Activated naive CD4-positive, alpha-beta T cell treated with Interleukin-2 at 50 U/mL for 16 hours (primary cell): ENCODE data around the gene TMEM140.
"Not testable (repeated sequence)": the region's sequence is repeated elsewhere in the genome, so short reads cannot be mapped to it uniquely, and the experiment has no call there.

ENCODE experiments used
- DNase-seq: peaks from one replicate; pipeline ENCODE4 v3.0.0-alpha.2; 2020

Gene TMEM140

DNA sequence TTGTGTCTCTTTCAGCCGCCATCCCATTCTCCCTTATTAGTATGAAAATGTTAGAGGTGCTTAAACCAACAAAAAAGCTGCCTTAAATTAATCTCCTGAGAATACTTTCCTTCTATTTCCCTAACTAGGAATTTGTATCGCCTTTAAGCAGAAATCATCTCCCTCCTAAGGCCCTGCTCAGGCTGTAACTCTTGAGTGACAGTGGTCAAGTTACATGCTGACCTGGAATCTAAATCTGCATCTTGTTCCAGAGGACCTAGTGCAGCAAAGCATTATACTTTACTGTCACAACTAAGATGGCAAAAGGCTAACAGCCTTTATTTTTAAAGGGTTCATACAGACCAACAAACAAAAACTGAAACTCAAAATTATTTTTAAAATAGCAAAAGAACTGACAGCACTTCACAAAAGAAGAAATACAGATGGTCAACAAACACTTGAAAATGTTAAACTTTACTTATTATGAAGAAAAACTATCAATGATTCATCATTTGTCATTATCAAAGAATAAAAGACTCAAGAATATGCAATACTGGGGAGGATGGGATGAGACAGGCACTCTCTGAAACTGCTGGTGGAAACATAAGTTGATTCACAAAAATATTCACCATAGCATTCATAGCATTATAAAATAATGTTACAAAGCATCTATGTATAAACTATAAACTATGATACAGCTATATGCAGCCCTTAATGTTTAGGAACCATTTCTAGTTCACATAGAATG is 11.7 kb downstream of the TMEM140 start:
- no peak for DNase-seq

DNA sequence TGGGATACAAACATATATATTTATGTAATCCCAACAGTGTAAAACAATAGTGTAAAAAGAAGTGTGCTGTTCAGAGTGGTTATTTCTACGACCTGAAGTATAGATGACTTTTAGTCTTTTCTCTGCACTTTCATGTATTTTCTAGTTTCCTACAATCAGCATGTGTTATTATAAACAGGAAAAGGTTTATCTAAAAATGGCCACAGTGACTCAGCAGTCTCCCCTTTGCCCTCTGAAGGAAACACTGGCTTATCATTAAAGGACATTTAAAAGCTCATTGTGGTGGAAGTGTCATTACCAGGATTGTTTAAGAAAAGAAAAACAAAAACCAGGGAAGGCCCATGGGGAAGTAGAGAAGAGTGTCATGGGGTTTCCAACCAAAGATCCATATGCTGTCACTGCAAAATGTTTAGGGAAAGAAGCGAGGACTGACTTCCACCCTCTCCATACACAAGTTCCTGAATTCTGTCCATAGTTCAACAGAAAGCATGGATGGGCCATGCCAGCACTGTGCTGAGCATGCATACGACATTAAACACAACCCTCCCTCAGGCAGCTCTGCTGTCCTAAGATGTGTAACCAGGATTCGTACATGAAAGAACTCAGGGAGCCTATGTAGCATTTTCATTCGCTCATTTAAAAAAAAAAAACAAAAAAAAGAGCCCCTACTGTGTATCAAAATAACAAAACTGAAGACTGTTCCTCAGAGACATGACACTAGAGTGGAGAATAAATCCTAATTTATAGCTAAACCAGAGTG is 12.4 kb downstream of the TMEM140 start:
- no peak for DNase-seq

DNA sequence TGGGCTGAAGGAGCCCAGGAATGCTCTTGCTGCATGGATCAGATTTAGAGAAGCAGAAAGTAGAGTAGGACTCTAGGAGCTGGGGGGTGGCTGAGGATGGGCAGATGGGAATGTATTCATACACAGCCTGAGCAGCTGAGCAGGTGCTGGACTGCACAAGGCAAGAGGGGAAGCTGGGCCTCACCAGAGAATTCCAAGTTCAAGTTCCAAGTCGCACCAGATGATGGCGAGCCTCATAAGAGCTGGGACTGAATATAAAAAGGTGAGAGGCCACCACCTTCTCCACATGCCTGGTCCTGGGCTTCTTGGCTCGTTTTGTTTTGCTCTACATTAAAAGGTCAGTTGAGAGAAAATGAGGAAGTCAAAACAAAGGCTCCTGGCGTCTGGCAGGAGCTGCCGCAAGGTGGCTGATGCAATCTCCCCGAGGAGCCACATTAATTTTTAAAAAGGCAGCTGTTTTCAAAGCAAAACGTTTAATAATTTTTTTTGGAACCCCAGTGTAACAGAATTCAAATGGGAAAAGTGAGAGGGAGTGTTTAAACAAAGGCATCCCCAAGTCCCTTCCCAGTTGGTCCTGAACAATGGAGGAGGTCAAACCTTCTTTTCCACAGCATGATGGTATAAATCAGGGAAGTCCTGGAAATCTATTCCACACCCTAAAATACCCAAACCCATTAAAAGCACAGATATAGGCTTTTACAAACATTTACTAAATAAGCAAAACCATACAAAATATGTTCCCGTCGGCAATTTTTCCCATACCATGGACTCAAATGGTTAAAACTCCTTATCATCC is 13.2 kb downstream of the TMEM140 start:
- DNase-seq, result no peak

DNA sequence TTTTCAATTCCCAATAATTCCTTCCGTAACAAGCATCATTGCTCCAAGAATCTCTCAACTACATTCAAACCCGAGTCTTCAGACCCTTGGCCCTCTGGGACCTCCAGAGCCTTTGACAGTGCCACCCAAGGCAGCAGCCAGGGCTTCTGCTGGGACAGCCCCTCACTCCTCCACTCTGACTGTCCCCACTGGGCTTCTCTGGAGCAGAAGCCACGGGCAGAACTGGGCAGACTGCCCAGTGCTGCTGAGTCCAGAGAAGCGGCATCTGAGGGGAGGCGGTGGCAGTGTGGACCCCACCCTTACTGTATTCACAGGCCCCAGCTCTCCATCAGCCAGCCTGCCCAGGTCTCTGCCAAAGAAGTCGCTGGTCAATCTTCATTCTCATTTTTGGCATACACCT is 13.8 kb downstream of the TMEM140 start:
- DNase-seq, result no peak

DNA sequence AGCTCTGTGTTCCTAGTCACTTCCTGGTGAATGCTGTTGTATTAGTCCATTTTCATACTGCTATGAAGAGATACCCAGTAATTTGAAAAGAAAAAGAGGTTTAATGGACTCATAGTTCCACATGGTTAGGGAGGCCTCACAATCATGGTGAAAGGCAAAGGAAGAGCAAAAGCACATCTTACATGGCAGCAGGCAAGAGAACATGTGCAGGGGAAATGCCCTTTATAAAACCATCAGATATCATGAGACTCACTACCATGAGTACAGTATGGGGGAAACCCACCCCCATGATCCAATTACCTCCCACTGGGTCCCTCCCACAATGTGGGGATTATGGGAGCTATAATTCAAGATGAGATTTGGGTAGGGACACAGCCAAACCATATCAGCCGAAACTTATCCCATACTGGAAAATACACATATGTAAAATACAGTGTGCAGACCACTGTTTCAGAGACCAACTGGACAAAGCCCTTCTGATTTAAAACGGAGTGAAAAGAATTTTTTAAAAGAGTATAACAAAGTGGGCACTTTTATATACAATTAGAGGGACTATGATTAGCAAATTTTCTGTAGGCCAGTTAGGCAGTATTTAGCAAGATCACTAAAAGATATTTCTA is 14.6 kb downstream of the TMEM140 start:
- DNase-seq, result no peak

DNA sequence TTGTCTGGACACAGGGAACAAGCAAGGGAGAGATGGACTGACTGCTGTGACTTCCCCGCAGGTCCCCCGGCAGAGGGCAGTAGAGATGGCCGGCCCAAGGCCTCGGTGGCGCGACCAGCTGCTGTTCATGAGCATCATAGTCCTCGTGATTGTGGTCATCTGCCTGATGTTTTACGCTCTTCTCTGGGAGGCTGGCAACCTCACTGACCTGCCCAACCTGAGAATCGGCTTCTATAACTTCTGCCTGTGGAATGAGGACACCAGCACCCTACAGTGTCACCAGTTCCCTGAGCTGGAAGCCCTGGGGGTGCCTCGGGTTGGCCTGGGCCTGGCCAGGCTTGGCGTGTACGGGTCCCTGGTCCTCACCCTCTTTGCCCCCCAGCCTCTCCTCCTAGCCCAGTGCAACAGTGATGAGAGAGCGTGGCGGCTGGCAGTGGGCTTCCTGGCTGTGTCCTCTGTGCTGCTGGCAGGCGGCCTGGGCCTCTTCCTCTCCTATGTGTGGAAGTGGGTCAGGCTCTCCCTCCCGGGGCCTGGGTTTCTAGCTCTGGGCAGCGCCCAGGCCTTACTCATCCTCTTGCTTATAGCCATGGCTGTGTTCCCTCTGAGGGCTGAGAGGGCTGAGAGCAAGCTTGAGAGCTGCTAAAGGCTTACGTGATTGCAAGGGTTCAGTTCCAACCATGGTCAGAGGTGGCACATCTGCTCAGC is 16.6 kb downstream of the TMEM140 start:
- DNase-seq, result no peak

DNA sequence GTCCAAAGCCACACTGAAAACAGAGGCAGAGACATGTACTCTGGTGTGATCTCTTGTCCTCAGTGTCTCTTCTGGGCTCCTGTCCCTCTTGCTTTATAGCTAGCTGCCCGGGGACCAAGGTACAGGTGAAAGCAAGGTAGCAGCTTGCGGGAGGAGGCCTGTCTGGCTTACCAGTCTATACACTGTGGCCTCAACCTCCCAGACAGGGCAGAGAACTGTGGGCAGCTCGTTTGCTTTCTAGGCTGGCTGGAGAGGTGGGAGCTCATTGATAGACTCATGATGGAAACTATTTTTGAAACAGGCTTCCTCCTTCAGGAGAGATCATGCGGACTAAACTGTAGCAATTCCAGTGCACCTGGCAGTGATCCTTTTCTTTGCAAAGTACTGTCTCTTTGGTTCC is 18.0 kb downstream of the TMEM140 start:
- no peak for DNase-seq

DNA sequence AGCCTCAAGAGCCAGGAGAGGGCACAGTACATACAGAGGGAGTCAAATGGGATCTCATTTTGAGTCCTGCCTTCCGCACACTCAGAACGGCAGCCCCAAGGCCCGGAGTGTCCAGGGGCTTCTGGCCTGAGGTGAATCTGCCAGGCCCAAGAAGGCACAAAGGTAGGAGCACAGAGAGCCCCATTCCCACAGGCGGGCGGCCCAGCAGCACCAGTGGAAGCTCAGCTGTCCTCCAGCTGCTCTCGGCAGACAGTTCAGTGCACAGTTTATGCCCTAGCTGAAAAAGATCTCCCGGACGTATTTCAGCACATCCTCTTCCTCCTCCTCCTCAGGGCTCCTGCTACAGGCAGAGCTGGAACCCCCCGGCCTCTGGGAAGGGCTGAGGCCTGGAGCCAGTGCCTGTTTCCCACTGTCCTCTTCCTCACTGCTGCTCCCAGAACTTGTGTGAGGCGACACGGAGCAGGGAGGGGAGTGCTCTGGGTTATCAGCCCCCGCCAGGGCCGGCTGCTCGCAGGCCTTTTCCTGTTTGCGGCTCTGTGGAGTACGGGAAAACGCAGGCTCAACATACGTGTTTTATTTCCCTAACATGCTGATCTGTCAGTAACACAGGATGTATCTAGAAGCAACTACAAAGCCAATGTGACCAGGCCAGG is 18.6 kb downstream of the TMEM140 start:
- no peak for DNase-seq

DNA sequence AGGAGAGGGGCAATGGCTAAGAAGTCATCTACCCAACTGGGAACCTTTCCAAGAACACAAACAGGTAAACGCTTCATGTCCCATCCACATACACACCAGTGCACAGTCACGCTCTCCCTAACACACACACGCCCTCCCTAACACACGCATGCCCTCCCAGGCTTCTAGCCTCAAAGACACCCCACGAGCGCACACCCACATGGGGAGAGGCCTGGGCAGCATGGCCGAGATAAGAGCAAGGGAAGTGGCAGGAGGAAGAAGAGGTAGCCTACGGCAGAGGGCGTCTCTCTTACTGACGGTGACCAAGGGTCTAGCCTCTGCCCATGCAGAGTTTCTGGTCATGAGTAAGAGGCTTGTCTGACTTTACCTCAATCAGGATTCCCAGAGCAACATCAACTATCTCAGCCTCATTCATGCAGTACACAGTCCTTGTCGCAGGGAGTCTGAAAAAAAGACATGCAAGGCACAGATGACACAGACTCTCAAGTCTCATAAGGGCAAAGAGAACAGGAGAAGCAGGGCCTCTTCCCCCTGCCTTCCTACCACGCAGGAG is 19.6 kb downstream of the TMEM140 start:
- DNase-seq, result no peak

DNA sequence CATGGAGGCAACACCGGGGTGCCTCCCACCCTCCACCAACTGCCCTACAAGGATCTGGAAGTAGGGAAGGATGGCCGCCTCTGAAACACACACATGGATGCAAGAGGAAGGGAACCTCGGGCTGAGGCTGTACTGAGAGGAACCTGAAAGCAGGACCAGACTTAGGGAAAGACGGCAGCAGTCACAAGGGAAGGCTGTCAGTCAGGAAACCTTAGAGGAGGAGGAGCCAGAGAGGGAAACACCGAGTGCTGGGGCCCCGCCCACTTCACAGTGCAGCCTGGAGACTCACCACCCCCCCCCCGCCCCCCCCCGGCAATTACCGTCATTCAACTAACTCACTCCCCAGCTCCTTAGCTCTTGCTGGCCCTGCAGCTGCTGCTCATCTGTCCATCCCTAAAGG is 20.1 kb downstream of the TMEM140 start:
- DNase-seq, result peak; percentile 24

DNA sequence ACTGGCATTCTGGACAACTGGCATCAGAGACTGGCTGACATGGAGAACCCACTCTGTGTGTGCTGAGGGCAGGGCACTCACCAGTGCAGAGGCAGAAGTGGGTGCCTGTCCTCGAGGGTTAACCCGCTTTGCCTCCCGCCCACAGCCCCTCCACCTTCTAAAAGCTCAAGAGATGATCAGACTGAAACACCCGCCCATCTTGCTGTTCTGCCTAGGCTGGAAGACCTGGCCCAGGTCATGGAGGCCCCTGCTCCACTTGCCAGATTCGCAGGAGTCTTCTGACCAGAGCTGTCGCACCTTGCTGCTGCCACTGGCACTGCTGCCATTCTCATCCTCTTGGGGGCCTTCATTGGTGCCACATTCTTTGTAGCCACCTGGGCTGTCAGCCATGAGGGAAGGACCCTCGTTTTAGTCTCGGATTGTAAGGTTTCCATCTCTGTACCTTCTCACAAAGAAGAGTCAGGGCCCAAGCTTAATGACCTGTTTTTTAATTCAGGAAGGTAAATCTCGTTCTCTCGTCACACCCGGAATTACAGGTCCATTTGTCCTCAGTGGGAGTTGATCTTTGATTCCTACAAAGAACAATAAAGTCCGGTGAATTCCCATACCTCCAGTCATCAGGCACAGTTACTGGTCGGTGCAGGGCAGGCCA is 20.7 kb downstream of the TMEM140 start:
- DNase-seq, result no peak

DNA sequence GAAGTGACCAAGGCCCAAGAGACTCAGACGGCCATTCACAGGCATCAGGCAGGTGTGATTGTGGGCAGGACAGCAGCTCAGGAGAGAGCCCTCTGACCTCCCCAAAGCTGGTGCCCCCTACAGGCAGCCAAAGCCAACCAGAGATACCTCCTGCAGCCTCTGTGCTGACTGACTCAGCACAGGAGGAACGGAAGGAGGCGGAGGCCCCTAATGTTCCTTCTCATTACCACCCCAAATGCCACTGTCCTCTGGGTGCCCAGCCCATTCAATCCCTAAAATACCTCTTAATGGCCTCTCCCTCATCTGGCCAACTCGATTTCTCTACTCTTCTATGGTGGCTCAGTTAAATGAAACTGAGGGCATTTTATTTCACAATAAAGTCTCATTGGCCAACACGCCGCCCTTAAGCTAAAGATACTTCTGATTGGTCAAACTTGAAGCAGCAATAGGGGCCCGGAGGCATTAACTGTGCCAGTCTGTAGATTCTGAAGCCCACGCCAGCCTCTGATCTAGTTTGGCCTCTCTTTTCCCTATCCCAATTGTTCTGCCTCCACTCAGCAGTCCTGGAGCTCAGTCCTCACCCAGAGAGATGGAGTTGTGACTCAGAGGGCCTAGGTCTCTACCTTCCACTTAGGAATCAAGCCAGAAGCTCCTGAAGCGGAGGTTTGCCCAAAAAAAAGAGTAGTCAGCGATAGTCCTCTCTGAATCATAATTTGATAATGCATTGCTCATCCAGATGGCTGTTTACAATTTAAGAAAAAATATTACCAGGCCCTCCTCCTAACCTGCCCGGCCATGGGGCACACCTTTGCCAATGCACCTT is 21.5 kb downstream of the TMEM140 start:
- DNase-seq, result peak; percentile 68

DNA sequence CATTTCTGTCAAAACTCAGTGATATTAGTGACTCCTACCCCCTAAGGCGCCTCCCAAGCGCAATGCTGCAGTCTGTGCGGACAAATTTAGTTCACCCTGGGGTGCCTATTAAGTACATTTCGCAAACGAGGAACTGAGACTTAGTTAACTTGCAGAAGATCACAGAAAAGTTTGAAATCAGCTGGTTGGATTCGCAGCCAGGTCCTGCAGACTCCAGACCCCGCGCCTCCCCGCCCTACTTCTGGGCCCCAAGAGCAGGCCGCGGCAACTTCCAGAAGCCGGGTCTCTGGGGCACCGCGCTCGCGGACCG is 22.0 kb downstream of the TMEM140 start:
- no peak for DNase-seq

DNA sequence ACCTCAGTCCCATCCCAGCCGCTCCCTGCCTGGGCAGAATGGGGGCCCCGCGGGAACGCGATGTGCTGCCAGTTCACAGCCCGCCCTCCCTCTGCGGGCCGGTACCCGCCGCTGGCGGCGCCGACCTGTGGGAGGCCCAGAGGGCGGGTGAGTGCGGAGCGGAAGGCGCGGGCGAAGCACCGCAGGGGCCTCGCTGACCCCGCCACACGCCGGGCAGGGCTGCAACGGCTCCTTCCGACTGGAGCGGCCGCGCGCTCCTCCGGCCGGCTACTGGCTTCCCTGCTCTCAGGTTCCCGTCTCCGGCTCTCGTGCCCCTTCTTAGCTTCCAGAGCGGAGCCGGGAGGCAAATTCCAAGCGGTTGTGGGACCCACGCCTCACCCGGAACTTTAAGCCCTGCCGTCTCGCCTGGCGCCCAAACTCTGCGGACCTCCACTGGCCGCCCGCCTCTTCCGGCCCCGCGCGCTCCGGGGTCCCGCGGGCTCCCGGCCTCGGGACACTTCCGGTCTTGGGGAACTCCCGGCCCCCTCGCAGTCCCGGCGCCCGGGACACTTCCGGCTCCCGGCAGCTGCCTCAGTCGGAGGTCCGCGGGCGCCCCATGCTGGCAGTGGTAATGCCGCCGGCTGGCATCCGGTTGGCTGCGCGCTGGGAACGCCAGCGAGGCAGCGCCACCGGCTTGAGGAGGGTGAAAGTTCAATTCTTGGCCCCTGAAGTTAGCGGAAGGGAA is 22.6 kb downstream of the TMEM140 start, which contains the start of gene CYREN:
CYREN (minus strand) TSS at position 434 of the 724 bp plus-strand sequence. CDS start 1,785 bp downstream, outside the sequence.
- peak; percentile 93 for DNase-seq

DNA sequence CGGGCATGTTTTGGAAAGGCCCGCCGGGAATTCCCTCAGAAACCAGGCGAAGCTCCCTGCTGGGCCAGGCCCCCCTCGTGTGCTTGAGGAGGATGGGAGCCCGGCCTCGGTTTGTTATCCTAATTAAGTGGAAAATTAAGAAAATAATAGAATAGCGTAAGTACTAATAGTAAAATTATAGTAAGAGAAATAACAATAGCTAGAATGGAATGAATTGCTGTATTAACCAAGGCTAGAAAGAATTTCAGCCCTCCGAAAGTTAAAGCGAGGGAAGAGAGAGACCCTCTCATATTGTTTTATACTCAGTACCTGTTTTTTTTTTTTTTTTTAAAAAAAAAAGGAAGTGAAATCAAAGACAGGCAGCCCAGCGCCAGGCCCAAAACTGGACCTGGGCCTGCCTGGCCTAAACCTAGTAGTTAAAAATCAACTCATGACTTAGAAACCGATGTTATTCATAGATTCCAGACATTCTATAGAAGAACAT is 23.2 kb downstream of the TMEM140 start:
- DNase-seq, result not testable (repeated sequence)

DNA sequence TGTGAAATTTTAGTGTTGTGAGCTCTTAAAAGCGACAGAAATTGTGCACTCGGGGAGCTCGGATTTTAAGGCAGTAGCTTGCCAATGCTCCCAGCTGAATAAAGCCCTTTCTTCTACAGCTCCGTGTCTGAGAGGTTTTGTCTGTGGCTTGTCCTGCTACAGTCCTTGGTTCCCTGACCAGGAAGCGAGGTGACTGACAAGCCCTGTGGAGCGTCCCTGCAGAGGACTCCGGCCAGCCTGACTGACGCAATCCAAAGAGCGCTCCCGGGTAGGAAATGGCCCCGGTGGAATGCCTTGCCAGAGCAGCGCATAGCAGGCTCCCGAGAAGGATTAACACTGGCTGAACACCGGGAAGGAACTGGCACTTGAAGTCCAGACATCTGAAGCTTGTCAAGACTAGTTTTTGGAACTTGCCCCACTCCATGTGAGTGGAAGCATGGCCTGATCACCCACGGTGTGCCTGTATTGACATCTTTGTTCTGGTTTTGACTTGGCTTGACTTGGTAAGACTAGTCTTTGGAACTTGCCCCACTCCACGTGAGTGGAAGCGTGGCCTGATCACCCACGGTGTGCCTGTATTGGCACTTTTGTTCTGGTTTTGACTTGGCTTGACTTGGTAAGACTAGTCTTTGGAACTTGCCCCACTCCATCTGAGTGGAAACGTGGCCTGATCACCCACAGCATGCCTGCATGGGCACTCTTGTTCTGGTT is 23.9 kb downstream of the TMEM140 start:
- not testable (repeated sequence) for DNase-seq

DNA sequence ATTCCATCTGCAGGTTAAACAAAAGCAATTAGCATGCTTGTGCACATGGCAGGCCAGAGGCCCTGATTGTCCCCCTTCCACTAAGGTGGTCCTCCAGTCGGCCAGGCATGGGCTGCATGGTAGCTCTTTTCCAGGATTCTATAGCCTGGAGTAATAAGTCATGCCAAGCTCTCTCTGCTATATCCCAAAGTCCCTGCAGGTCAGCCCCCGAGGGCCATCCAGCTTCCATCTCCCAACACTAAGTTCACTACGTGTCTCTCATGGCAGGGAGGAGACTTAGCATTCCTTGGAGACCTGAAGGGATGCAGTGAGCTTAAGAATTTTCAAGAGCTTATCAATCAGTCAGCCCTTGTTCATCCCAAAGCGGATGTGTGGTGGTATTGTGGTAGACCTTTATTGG is 26.0 kb downstream of the TMEM140 start:
- not testable (repeated sequence) for DNase-seq

DNA sequence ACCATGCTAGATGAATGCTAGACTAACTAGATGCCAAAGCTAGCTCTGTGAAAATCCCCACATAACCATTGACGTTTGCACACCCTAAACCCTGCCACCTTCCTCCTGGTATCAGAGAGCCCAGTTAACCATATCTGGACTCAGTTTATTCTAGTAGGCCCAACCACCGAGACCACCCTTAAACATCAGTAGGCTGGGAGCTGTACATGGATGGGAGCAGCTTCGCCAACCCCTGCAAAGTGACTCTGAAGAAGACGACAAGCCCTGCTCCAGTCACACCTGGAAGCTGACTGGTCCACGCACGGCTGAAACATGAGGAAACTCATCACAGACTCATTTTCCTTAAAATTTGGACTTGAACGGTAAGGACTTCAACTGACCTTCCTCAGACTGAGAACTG is 27.1 kb downstream of the TMEM140 start:
- DNase-seq, result no peak

DNA sequence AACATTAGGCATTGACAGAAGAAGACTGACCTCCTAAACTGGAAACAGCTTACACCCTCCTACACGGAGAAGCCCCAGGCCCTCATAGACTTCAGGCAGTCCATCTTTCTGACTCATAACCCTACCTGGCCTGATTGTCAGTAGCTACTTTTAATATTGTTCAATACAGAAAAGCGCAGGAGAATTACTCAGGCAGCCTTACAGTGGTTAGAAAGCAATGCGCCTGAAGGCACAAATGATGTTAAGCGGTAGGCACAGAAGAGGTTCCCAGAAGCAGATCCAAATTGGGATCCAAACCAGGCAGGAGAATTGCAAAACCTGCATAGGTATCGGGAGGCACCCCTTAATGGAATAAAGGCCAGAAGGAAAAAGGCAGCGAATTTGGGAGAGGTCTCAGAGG is 28.1 kb downstream of the TMEM140 start:
- no peak for DNase-seq
